Measurements from ENCODE around the gene OSBPL2.

DNA sequence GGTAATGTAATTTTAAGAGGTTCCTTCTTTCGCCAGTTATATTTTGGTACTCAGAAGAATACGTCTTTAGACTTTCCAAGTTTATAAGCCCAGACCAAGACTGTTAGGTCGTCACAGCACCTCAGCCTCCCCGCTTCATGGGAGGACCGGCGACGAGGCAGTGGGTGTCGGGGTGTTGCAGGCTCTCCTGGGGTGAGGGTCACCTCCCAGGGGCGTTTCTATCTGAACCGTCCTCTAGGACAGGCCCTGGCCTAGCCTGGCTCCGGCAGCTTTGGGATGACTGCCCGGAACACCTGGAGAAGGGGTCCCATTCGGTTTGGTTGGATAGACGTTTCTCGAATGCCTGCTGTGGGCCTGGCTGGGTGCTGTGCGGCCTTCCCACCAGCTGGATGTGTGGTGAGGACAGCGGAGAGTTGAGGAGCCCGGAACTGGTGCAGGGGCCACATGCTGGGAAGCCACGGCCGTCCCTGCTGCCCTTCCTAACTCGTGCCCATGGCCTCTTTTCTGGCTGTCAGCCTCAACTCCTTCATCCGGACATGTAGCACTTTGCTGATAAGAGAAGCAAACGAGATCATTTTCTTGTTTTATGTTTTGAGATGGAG lies 1.1 kb downstream of the OSBPL2 start:
- TF ChIP-seq POLR2A (IDR thresholded peaks at IDR 0.05), result no peak
- no peak for TF ChIP-seq CTCF (IDR thresholded peaks at IDR 0.05)

Measured in esophagus squamous epithelium (tissue), 4 donors.